Neutrophil (primary cell): Measurements from ENCODE around the gene ASTN2.

Experiments used
- H3K27ac ChIP-seq: fragments of 200-600 bp; sonication (generic); 2 replicates; pipeline ENCODE4 v1.5.1; 2016; ENCODE audit warnings: mild to moderate bottlenecking, moderate library complexity
- H3K27me3 ChIP-seq: fragments of 200-600 bp; sonication (generic); 2 replicates; pipeline ENCODE4 v1.6.0; 2016; ENCODE audit warnings: mild to moderate bottlenecking
- H3K36me3 ChIP-seq: fragments of 200-600 bp; sonication (generic); 2 replicates; pipeline ENCODE4 v1.5.1; 2017
- H3K4me1 ChIP-seq, 2 experiments: fragments of 200-600 bp in 1 of 2; sonication (generic) in 1 of 2; 1 replicate in 1 of 2; 2 replicates in 1 of 2; pipeline versions ENCODE4 v1.5.1 to v1.6.1; 2013 to 2016; ENCODE audit warnings: low read depth in 1 of 2, low read length in 1 of 2, mild to moderate bottlenecking in 1 of 2, moderate library complexity in 1 of 2; ENCODE audit not compliant: control insufficient read depth in 1 of 2, insufficient read depth in 1 of 2
- H3K4me3 ChIP-seq, 2 experiments: fragments of 200-600 bp in 1 of 2; sonication (generic) in 1 of 2; 1 replicate in 1 of 2; 2 replicates in 1 of 2; pipeline ENCODE4 v1.5.1; 2013 to 2016; ENCODE audit warnings: low read depth in 1 of 2, low read length in 1 of 2, mild to moderate bottlenecking in 1 of 2, moderate library complexity in 1 of 2
- H3K9me3 ChIP-seq: fragments of 200-600 bp; sonication (generic); 2 replicates; pipeline ENCODE4 v1.5.1; 2016
- CTCF ChIP-seq: fragments of 200-600 bp; sonication (generic); IDR thresholded peaks from 2 replicates; pipeline ENCODE4 v1.5.1; 2016; ENCODE audit warnings: antibody characterized with exemption

The ASTN2 gene

GRCh38 chr9:117189121-117189520, 225.7 kb downstream of the ASTN2 start:
- Histone ChIP-seq H3K27ac (no peak overlapping the region), H3K27me3 (no peaks in the 10 kb centered on the region), H3K9me3 (no peaks in the 10 kb centered on the region), H3K4me3 (no peak overlapping the region), H3K36me3 (no peaks in the 10 kb centered on the region), H3K4me1 (no peaks in the 10 kb centered on the region)
- TF ChIP-seq CTCF: no peak

- H3K36me3 ChIP-seq: no peaks in the 10 kb centered on the region
- no peaks in the 10 kb centered on the region for H3K4me1 ChIP-seq
- H3K27me3 ChIP-seq: no peaks in the 10 kb centered on the region
- H3K4me3 ChIP-seq: no peak overlapping the region
- H3K9me3 ChIP-seq: no peaks in the 10 kb centered on the region
- TF ChIP-seq CTCF: no peak
- no peak overlapping the region for H3K27ac ChIP-seq
Observed at GRCh38 chr9:117188394-117188793, 226.5 kb downstream of the ASTN2 start.

- Histone ChIP-seq H3K4me3 (no peak overlapping the region), H3K9me3 (no peaks in the 10 kb centered on the region), H3K36me3 (no peaks in the 10 kb centered on the region), H3K27ac (no peak overlapping the region), H3K27me3 (no peaks in the 10 kb centered on the region), H3K4me1 (no peaks in the 10 kb centered on the region)
- TF ChIP-seq CTCF: no peak
Observed at GRCh38 chr9:117187498-117187897, 227.4 kb downstream of the ASTN2 start.

GRCh38 chr9:117184173-117184572, 230.7 kb downstream of the ASTN2 start:
- H3K9me3 ChIP-seq: no peaks in the 10 kb centered on the region
- H3K4me1 ChIP-seq: no peaks in the 10 kb centered on the region
- H3K27ac ChIP-seq: no peak overlapping the region
- H3K27me3 ChIP-seq: no peaks in the 10 kb centered on the region
- no peak for TF ChIP-seq CTCF
- no peak overlapping the region for H3K4me3 ChIP-seq
- H3K36me3 ChIP-seq: no peaks in the 10 kb centered on the region

- Histone ChIP-seq H3K27ac (no peak overlapping the region), H3K36me3 (no peaks in the 10 kb centered on the region), H3K4me3 (no peak overlapping the region), H3K9me3 (no peaks in the 10 kb centered on the region), H3K27me3 (no peaks in the 10 kb centered on the region), H3K4me1 (no peaks in the 10 kb centered on the region)
- TF ChIP-seq CTCF: no peak
Observed at GRCh38 chr9:117182046-117182445, 232.8 kb downstream of the ASTN2 start.

GRCh38 chr9:117180896-117181445, 233.9 kb downstream of the ASTN2 start:
- Histone ChIP-seq H3K27ac (no peak overlapping the region), H3K36me3 (no peaks in the 10 kb centered on the region)

More at GRCh38 chr9:117180896-117181445, 233.9 kb downstream of the ASTN2 start:
- no peaks in the 10 kb centered on the region for H3K4me1 ChIP-seq
- no peak for TF ChIP-seq CTCF
- H3K4me3 ChIP-seq: no peak overlapping the region
- no peaks in the 10 kb centered on the region for H3K27me3 ChIP-seq
- H3K9me3 ChIP-seq: no peaks in the 10 kb centered on the region
